Transverse colon (tissue), 4 donors: Measurements from ENCODE around the gene FHAD1. TPM values are rescaled to one million over a fixed set of nuclear protein-coding genes. Genes with fewer than 3 reads are reported as not detected.

Experiments
- DNase-seq: peaks from one replicate; pipeline ENCODE4 v3.0.0-alpha.2; 2019
- H3K27ac ChIP-seq, 4 donors: fragments of 200-600 bp; sonication (generic); 2 replicates each; pipeline ENCODE4 v1.5.1; 2016 to 2018; ENCODE audit warnings: inconsistent platforms in 4 of 4
- H3K27me3 ChIP-seq: fragments of 200-600 bp; sonication (generic); 2 replicates; pipeline ENCODE4 v1.5.1; 2017; ENCODE audit warnings: inconsistent platforms
- H3K36me3 ChIP-seq, 4 donors: fragments of 200-600 bp; sonication (generic); 2 replicates each; pipeline ENCODE4 v1.5.1; 2017 to 2019; ENCODE audit warnings: inconsistent platforms in 4 of 4
- H3K4me1 ChIP-seq, 4 donors: fragments of 200-600 bp; sonication (generic); 2 replicates each; pipeline ENCODE4 v1.5.1; 2017 to 2020; ENCODE audit warnings: inconsistent platforms in 4 of 4
- H3K4me3 ChIP-seq, 4 donors: fragments of 200-600 bp; sonication (generic); 1 replicate in 1 of 4; 2 replicates in 3 of 4; pipeline versions ENCODE4 v1.5.1 to v1.6.1; 2017 to 2019; ENCODE audit warnings: inconsistent platforms in 4 of 4
- H3K9me3 ChIP-seq, 2 donors: fragments of 200-600 bp; sonication (generic); 2 replicates each; pipeline ENCODE4 v1.5.1; 2017 to 2019; ENCODE audit warnings: inconsistent platforms in 2 of 2
- CTCF ChIP-seq, 5 experiments: fragments of 200-600 bp in 3 of 5; fragments of 450-650 bp in 2 of 5; sonication (generic) in 3 of 5; IDR thresholded peaks; 1 replicate in 2 of 5; 2 replicates in 3 of 5; pipeline ENCODE4 v1.5.1; 2016 to 2017; ENCODE audit warnings: antibody characterized with exemption in 5 of 5, inconsistent platforms in 3 of 5, mild to moderate bottlenecking in 2 of 5, moderate library complexity in 1 of 5
- EP300 ChIP-seq: sonication (generic); formaldehyde crosslinking; IDR thresholded peaks from one replicate; pipeline ENCODE4 v1.6.1; 2017; ENCODE audit warnings: antibody characterized with exemption, low read depth
- POLR2A ChIP-seq: fragments of 450-650 bp; IDR thresholded peaks from one replicate; pipeline ENCODE4 v1.6.1; 2016; ENCODE audit warnings: antibody characterized with exemption, mild to moderate bottlenecking, moderate library complexity
- POLR2AphosphoS5 ChIP-seq, 3 donors: sonication (generic); formaldehyde crosslinking; IDR thresholded peaks; one replicate each; pipeline ENCODE4 v1.6.1; 2016; ENCODE audit warnings: antibody characterized with exemption in 3 of 3
- WGBS, 2 donors: methylation state at CpG; one replicate each; pipeline ENCODE4 v1.1.5; 2018; ENCODE audit warnings: low coverage in 1 of 2; 5-methylcytosine and 5-hydroxymethylcytosine counted together
- in situ Hi-C, 4 donors: fragments of 200-750 bp; cut with MboI; loops; one replicate each; pipeline versions ENCODE4 v1.15.0 to v1.15.1; 2017; ENCODE audit warnings: low sequenced_read_pairs in 3 of 4, low pct_ligation_motif_present in 1 of 4, low pct_unique_long_range_greater_than_20kb in 1 of 4
- intact Hi-C: fragments of 100-400 bp; cut with DNase I; formaldehyde crosslinking; loops from one replicate; pipeline ENCODE4 v1.15.1; 2023; ENCODE audit warnings: low total_unique reads
- total RNA-seq, 4 donors: library from RNA; depleted of rRNA; stranded (reverse); fragments of >200 nt; gene quantifications; one replicate each; pipeline ENCODE4 v1.1.0, GENCODE V29; 2016

FHAD1 gene
- total RNA-seq, 4 donors from 2014 or later: 0.75 to 0.82 TPM; not detected in 2

GRCh38 chr1:15391366-15391765 is 144.3 kb downstream of the FHAD1 start:
- 50 to 63% methylated on average over 2 to 4 of the region's 4 CpGs for WGBS, 2 donors
- Histone ChIP-seq H3K4me1 (peaks cover 0 to 14% (median 3%) of the 10 kb centered on the region in 4 donors), H3K36me3 (no peaks in the 10 kb centered on the region), H3K4me3 (no peak overlapping the region), H3K27ac (no peak overlapping the region), H3K27me3 (no peaks in the 10 kb centered on the region), H3K9me3 (no peaks in the 10 kb centered on the region)
- DNase-seq: no peak
- intact Hi-C loops: no loop called here
- in situ Hi-C loops: no loop called here
- TF ChIP-seq CTCF (IDR thresholded peaks at IDR 0.05) (no peak), POLR2A (no peak), POLR2AphosphoS5 (IDR thresholded peaks at IDR 0.05) (no peak), EP300 (no peak)

- no peaks in the 10 kb centered on the region for H3K36me3 ChIP-seq
- H3K4me1 ChIP-seq: peaks cover 0 to 12% (median 2%) of the 10 kb centered on the region in 4 donors
- intact Hi-C loops (no loop called here), in situ Hi-C loops (no loop called here)
- H3K27ac ChIP-seq: no peak overlapping the region
- DNase-seq: no peak
- no peaks in the 10 kb centered on the region for H3K27me3 ChIP-seq
- no peak for TF ChIP-seq POLR2A
- TF ChIP-seq EP300: no peak
- no peak for TF ChIP-seq CTCF (IDR thresholded peaks at IDR 0.05)
- no peak for TF ChIP-seq POLR2AphosphoS5 (IDR thresholded peaks at IDR 0.05)
- H3K9me3 ChIP-seq: no peaks in the 10 kb centered on the region
- 56 to 83% methylated on average over 1 to 9 of the region's 9 CpGs for WGBS, 2 donors
- no peak overlapping the region for H3K4me3 ChIP-seq
Measured at GRCh38 chr1:15393475-15394257, 146.6 kb downstream of the FHAD1 start.

GRCh38 chr1:15394258-15394690 is 147.3 kb downstream of the FHAD1 start:
- WGBS, 2 donors: 26% methylated on average over 3 of the region's 3 CpGs; no CpG with 5 or more reads in 1 of the 2 donors
- no peak for TF ChIP-seq POLR2AphosphoS5 (IDR thresholded peaks at IDR 0.05)
- TF ChIP-seq EP300: no peak
- no peak for TF ChIP-seq POLR2A
- TF ChIP-seq CTCF (IDR thresholded peaks at IDR 0.05): no peak
- Histone ChIP-seq H3K27me3 (no peaks in the 10 kb centered on the region), H3K4me1 (peaks cover 0 to 12% (median 2%) of the 10 kb centered on the region in 4 donors), H3K36me3 (no peaks in the 10 kb centered on the region), H3K27ac (no peak overlapping the region), H3K9me3 (no peaks in the 10 kb centered on the region), H3K4me3 (no peak overlapping the region)
- in situ Hi-C loops: no loop called here
- DNase-seq: no peak
- intact Hi-C loops: no loop called here

DNA sequence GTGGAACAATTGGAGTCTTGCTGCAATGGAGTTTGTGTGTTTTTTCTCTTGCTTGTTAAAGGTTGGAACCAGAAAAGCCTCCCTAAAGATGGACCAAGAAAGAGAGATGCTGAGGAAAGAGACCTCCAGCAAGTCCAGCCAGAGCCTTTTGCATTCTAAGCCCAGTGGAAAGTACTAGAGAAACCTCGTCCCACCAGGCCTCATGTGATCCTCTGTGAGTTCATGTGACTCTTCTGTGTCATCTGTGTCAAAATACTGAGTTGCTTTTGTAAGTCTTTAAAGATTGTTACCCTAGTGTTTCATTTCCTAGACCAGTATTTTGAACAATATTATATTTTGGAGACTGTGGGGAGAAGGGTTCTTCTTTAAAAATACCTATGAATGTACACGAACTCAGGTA is 150.2 kb downstream of the FHAD1 start:
- Histone ChIP-seq H3K4me3 (no peak overlapping the region), H3K36me3 (no peaks in the 10 kb centered on the region), H3K9me3 (no peaks in the 10 kb centered on the region), H3K4me1 (peaks cover 0 to 7% (median 2%) of the 10 kb centered on the region in 4 donors), H3K27ac (no peak overlapping the region), H3K27me3 (no peaks in the 10 kb centered on the region)
- in situ Hi-C loops (no loop called here), intact Hi-C loops (no loop called here)
- 91 to 93% methylated on average over 2 of the region's 2 CpGs for WGBS, 2 donors
- TF ChIP-seq CTCF (IDR thresholded peaks at IDR 0.05) (no peak), EP300 (no peak), POLR2A (no peak), POLR2AphosphoS5 (IDR thresholded peaks at IDR 0.05) (no peak)
- no peak for DNase-seq
